ENCODE results near the gene GARRE1. TPM values are rescaled to one million over a fixed set of nuclear protein-coding genes. Genes with fewer than 3 reads are reported as not detected.

Gene GARRE1
- total and polyA plus RNA-seq, 11 donors: 7.8 to 34.7 (median 20.6) TPM

GRCh38 chr19:34231439-34231838, 22.9 kb upstream of the GARRE1 start:
- intact Hi-C loops (cut with DNase I): loop anchor here in 1 of 10 donors (10.0 kb wide), 1 partner anchor 113 kb away; no protein-coding TSS in a partner anchor
- ATAC-seq: no peak
- no peak for TF ChIP-seq POLR2A (IDR thresholded peaks at IDR 0.05)
- TF ChIP-seq, protein P1, sequence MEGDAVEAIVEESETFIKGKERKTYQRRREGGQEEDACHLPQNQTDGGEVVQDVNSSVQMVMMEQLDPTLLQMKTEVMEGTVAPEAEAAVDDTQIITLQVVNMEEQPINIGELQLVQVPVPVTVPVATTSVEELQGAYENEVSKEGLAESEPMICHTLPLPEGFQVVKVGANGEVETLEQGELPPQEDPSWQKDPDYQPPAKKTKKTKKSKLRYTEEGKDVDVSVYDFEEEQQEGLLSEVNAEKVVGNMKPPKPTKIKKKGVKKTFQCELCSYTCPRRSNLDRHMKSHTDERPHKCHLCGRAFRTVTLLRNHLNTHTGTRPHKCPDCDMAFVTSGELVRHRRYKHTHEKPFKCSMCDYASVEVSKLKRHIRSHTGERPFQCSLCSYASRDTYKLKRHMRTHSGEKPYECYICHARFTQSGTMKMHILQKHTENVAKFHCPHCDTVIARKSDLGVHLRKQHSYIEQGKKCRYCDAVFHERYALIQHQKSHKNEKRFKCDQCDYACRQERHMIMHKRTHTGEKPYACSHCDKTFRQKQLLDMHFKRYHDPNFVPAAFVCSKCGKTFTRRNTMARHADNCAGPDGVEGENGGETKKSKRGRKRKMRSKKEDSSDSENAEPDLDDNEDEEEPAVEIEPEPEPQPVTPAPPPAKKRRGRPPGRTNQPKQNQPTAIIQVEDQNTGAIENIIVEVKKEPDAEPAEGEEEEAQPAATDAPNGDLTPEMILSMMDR (IDR thresholded peaks at IDR 0.05): no peak
- Histone ChIP-seq H3K27ac (no peak overlapping the region), H3K9me3 (no peaks in the 10 kb centered on the region), H3K36me3 (peaks cover 0 to 47% (median 42%) of the 10 kb centered on the region in 9 donors), H3K4me1 (peaks cover 0 to 23% (median 13%) of the 10 kb centered on the region in 12 donors), H3K27me3 (no peaks in the 10 kb centered on the region), H3K4me3 (no peak overlapping the region)
- 70 to 92% (median 89%) methylated on average over 4 of the region's 4 CpGs for WGBS, 4 donors
- no peak for DNase-seq

GRCh38 chr19:34232566-34233481, 21.5 kb upstream of the GARRE1 start:
- TF ChIP-seq POLR2A (IDR thresholded peaks at IDR 0.05): no peak
- TF ChIP-seq, protein P1 (IDR thresholded peaks at IDR 0.05): no peak
- ATAC-seq (peak; percentile 50 to 83 (median 74)), DNase-seq (peak; percentile 55 to 81 (median 60))
- H3K27me3 ChIP-seq: no peaks in the 10 kb centered on the region
- no peaks in the 10 kb centered on the region for H3K9me3 ChIP-seq
- H3K4me3 ChIP-seq: peak overlapping the region in 1 of 12 donors; percentile 28
- WGBS, 4 donors: 32 to 52% (median 43%) methylated on average over 11 of the region's 11 CpGs
- peaks cover 0 to 35% (median 30%) of the 10 kb centered on the region in 9 donors for H3K36me3 ChIP-seq
- peaks cover 0 to 23% (median 13%) of the 10 kb centered on the region in 12 donors for H3K4me1 ChIP-seq
- peak overlapping the region in 9 of 12 donors; percentile 6 to 68 (median 40) for H3K27ac ChIP-seq
- intact Hi-C loops (cut with DNase I): loop anchor here in 1 of 10 donors (10.0 kb wide), 1 partner anchor 112 kb away; no protein-coding TSS in a partner anchor

- Histone ChIP-seq H3K4me3 (no peak overlapping the region), H3K27ac (no peak overlapping the region), H3K36me3 (peaks cover 0 to 8% (median 4%) of the 10 kb centered on the region in 9 donors), H3K9me3 (no peaks in the 10 kb centered on the region), H3K27me3 (no peaks in the 10 kb centered on the region), H3K4me1 (peaks cover 0 to 23% (median 13%) of the 10 kb centered on the region in 12 donors)
- whole genome bisulfite sequencing, 4 donors: 83 to 92% (median 91%) methylated on average over 2 of the region's 2 CpGs
- ATAC-seq (no peak), DNase-seq (no peak)
- no peak for TF ChIP-seq POLR2A (IDR thresholded peaks at IDR 0.05)
- TF ChIP-seq, protein P1 (IDR thresholded peaks at IDR 0.05): no peak
- intact Hi-C loops (cut with DNase I): loop anchor here in 1 of 10 donors (10.0 kb wide), 1 partner anchor 109 kb away; no protein-coding TSS in a partner anchor
These were observed 18.9 kb upstream of the GARRE1 start for GRCh38 chr19:34235425-34235940.

All from heart left ventricle (tissue), 16 donors.